ENCODE measurements around the gene BSDC1.

The BSDC1 gene

DNA sequence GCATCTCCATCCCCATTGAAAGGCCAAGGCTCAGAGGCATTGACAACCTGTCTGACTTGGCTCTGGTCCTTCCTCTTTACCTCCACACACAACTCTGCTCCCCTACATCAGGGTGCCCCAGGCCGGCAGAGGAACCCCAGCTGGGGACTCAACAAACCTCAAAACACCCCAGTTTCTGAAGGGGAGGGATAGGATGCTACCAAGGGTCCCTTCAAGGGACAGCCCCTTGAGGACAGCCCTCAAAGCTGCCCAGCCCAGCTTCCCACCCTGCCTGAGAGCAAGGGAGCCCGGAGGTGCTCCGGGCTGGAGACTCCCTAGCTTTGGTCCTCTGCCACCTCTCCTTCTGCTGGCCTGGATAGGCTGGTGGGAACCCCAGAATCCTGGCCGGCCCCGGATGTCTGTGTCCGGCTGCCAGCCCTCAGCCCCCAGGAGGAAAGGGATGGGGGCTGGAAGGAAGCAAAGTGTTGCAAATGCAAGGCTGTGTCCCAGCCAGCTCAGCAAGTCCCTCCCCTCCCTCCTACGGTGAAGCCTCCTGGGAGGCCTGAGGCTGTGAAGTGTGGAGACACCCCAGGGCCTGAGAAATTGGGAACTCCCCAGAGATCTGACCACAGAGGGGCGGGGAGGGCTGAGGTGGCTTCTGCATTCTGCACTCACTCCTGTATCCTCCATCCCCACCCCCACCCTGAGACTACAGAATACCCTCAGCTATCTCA lies 57.1 kb downstream of the BSDC1 start:
- Mint-ChIP-seq H3K27me3 (no peaks in the 10 kb centered on the region), H3K36me3 (ENCODE audit: insufficient read depth) (peaks cover 20% of the 10 kb centered on the region), H3K4me1 (peaks cover 41% of the 10 kb centered on the region), H3K9me3 (no peaks in the 10 kb centered on the region), H3K4me3 (peak overlapping the region; percentile 78), H3K27ac (ENCODE audit: low read depth) (peak overlapping the region; percentile 36)
- DNase-seq (ENCODE audit: low spot score in 2 of 2) = peak in 1 of 2 donors; percentile 58
- ATAC-seq (replicated peaks; ENCODE audit: extremely low read depth, poor library complexity, severe bottlenecking) = peak; percentile 64

GRCh38 chr1:32336591-32336932 lies 57.7 kb downstream of the BSDC1 start:
- Mint-ChIP-seq H3K4me1 (peaks cover 41% of the 10 kb centered on the region), H3K27me3 (no peaks in the 10 kb centered on the region), H3K27ac (ENCODE audit: low read depth) (no peak overlapping the region), H3K36me3 (ENCODE audit: insufficient read depth) (peaks cover 25% of the 10 kb centered on the region), H3K9me3 (no peaks in the 10 kb centered on the region), H3K4me3 (peak overlapping the region; percentile 78)
- ATAC-seq (replicated peaks; ENCODE audit: extremely low read depth, poor library complexity, severe bottlenecking) = no peak
- DNase-seq (ENCODE audit: low spot score in 2 of 2) = no peak

DNA sequence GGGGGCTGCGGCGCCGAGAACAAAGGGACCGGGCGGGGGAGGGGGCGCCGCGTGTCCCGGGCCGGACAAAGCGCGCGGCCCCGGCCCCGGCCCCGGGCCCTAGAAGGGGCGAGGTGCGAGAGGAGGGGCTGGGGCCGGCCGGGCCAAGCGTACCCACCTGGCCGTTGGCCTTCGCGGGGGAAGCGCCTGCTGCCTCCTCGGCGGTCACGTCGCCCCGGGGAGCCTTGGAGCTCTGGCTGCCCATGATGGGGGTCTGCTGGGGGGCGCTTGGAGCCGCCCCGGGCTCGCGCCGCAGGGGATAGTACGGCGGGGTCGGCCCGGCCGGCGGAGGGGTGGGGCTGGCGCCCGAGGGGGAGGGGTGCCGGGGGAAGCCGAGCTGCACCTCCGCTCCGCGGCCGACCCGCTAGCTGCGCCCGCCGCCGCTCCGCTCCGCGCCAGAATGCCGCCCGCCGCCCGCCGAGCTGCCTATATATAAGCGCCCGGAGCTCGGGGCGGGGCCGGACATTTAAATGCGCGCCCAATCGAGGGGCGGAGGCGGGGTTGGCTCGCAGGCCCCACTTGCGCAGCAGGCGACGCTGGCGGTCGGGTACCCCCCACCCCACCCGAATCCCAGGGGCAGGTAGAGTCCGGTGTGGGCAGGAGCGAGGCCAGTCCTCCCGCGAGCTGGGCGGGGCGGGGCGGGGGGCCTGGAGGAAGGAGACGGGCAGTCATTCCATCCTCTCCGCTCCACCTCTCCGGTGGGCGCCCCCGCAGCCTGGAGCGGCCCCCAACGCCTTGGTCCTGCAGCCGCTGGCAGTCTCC lies 58.3 kb downstream of the BSDC1 start, which contains the start of gene MARCKSL1:
Gene MARCKSL1 (minus strand): TSS at position 444 of the 801 bp plus-strand sequence. CDS start 200 bp downstream, at position 244.
- Mint-ChIP-seq H3K4me1 (peaks cover 41% of the 10 kb centered on the region), H3K27ac (ENCODE audit: low read depth) (peak within 1 kb of the TSS; percentile 39), H3K4me3 (peak within 1 kb of the TSS; percentile 80), H3K36me3 (ENCODE audit: insufficient read depth) (peaks cover 29% of the 10 kb centered on the region), H3K27me3 (no peaks in the 10 kb centered on the region), H3K9me3 (no peaks in the 10 kb centered on the region)
- DNase-seq (ENCODE audit: low spot score in 2 of 2) = peak; percentile 75 to 78
- ATAC-seq (replicated peaks; ENCODE audit: extremely low read depth, poor library complexity, severe bottlenecking) = peak; percentile 57

- no peak overlapping the region for H3K27ac Mint-ChIP-seq (ENCODE audit: low read depth)
- DNase-seq (ENCODE audit: low spot score in 2 of 2) (no peak), ATAC-seq (replicated peaks; ENCODE audit: extremely low read depth, poor library complexity, severe bottlenecking) (peak; percentile 15)
- peaks cover 34% of the 10 kb centered on the region for H3K36me3 Mint-ChIP-seq (ENCODE audit: insufficient read depth)
- no peaks in the 10 kb centered on the region for H3K27me3 Mint-ChIP-seq
- H3K9me3 Mint-ChIP-seq = no peaks in the 10 kb centered on the region
- H3K4me1 Mint-ChIP-seq = peaks cover 41% of the 10 kb centered on the region
- peak overlapping the region; percentile 80 for H3K4me3 Mint-ChIP-seq
These were observed 58.8 kb downstream of the BSDC1 start for GRCh38 chr1:32335535-32335789.

GRCh38 chr1:32334864-32335534 lies 59.2 kb downstream of the BSDC1 start:
- ATAC-seq (replicated peaks; ENCODE audit: extremely low read depth, poor library complexity, severe bottlenecking) = peak; percentile 57

DNA sequence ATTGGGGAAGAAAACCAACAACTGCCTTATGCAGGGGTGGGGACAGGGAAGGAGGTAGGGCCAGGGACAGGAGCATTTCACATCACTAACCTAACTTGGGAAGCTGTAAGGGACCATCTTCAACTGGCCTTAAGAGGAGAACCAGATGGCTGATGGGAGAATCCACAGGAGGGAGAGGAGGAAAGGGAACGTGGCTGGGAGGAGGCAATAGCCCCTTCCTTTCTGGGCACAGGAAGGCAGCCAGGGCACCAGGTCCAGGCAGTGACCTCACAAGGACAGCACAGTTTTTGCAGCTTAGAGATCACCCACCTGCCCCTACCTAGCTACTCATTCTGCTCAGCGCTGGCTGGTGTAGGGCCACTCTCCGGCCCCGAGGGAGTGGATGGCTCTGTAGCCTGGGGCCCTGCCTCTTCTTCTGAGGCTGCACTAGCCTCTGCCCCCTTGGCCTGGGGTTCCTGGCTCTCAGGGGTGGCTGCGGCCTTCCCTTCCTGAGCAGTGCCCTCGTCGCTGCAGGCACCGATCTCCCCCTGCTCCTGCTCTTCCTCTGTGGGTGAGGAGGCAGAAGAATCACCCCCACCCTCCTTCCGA lies 59.9 kb downstream of the BSDC1 start:
- peaks cover 38% of the 10 kb centered on the region for H3K36me3 Mint-ChIP-seq (ENCODE audit: insufficient read depth)
- peak overlapping the region; percentile 63 for H3K27ac Mint-ChIP-seq (ENCODE audit: low read depth)
- peak overlapping the region; percentile 80 for H3K4me3 Mint-ChIP-seq
- H3K9me3 Mint-ChIP-seq = no peaks in the 10 kb centered on the region
- DNase-seq (ENCODE audit: low spot score in 2 of 2) (no peak), ATAC-seq (replicated peaks; ENCODE audit: extremely low read depth, poor library complexity, severe bottlenecking) (no peak)
- H3K27me3 Mint-ChIP-seq = no peaks in the 10 kb centered on the region
- peaks cover 49% of the 10 kb centered on the region for H3K4me1 Mint-ChIP-seq

More at GRCh38 chr1:32334864-32335534, 59.2 kb downstream of the BSDC1 start:
- DNase-seq (ENCODE audit: low spot score in 2 of 2) = peak; percentile 44 to 47
- peaks cover 43% of the 10 kb centered on the region for H3K4me1 Mint-ChIP-seq
- peak overlapping the region; percentile 80 for H3K4me3 Mint-ChIP-seq
- H3K9me3 Mint-ChIP-seq = no peaks in the 10 kb centered on the region
- H3K27ac Mint-ChIP-seq (ENCODE audit: low read depth) = peak overlapping the region; percentile 39
- H3K36me3 Mint-ChIP-seq (ENCODE audit: insufficient read depth) = peaks cover 35% of the 10 kb centered on the region
- H3K27me3 Mint-ChIP-seq = no peaks in the 10 kb centered on the region

GRCh38 chr1:32333251-32333963 lies 60.8 kb downstream of the BSDC1 start:
- DNase-seq (ENCODE audit: low spot score in 2 of 2) = no peak
- Mint-ChIP-seq H3K27ac (ENCODE audit: low read depth) (peak overlapping the region; percentile 63), H3K9me3 (no peaks in the 10 kb centered on the region), H3K4me3 (peak overlapping the region; percentile 80), H3K4me1 (peaks cover 47% of the 10 kb centered on the region), H3K27me3 (no peaks in the 10 kb centered on the region), H3K36me3 (ENCODE audit: insufficient read depth) (peaks cover 45% of the 10 kb centered on the region)
- no peak for ATAC-seq (replicated peaks; ENCODE audit: extremely low read depth, poor library complexity, severe bottlenecking)

GRCh38 chr1:32332290-32333079 lies 61.8 kb downstream of the BSDC1 start:
- peaks cover 53% of the 10 kb centered on the region for H3K36me3 Mint-ChIP-seq (ENCODE audit: insufficient read depth)
- no peaks in the 10 kb centered on the region for H3K9me3 Mint-ChIP-seq
- ATAC-seq (replicated peaks; ENCODE audit: extremely low read depth, poor library complexity, severe bottlenecking) = no peak
- H3K27ac Mint-ChIP-seq (ENCODE audit: low read depth) = no peak overlapping the region
- no peak overlapping the region for H3K4me3 Mint-ChIP-seq
- peaks cover 38% of the 10 kb centered on the region for H3K4me1 Mint-ChIP-seq
- no peaks in the 10 kb centered on the region for H3K27me3 Mint-ChIP-seq
- DNase-seq (ENCODE audit: low spot score in 2 of 2) = no peak

DNA sequence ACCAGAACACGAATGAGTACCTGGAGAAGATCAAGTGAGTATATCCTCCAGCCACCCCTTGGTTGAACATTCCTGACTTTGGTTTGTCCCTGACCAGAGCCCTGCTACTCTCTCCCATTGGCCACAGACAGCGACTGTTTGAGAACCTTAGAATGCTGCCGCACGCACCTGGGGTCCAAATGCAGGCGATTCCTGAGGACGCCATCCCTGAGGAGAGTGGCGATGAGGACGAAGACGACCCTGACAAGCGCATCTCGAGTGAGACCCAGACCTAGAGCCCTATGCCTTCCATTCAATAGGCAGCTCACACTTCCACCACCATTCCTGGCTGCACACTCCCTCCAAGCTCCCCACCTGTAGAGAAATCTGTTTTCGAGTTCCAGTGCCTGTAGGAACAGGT lies 62.7 kb downstream of the BSDC1 start:
- Mint-ChIP-seq H3K27ac (ENCODE audit: low read depth) (no peak overlapping the region), H3K9me3 (no peaks in the 10 kb centered on the region), H3K27me3 (no peaks in the 10 kb centered on the region), H3K4me3 (no peak overlapping the region), H3K4me1 (peaks cover 29% of the 10 kb centered on the region), H3K36me3 (ENCODE audit: insufficient read depth) (peaks cover 52% of the 10 kb centered on the region)
- no peak for ATAC-seq (replicated peaks; ENCODE audit: extremely low read depth, poor library complexity, severe bottlenecking)
- DNase-seq (ENCODE audit: low spot score in 2 of 2) = no peak

- Mint-ChIP-seq H3K27ac (ENCODE audit: low read depth) (no peak overlapping the region), H3K4me3 (no peak overlapping the region), H3K9me3 (no peaks in the 10 kb centered on the region), H3K36me3 (ENCODE audit: insufficient read depth) (peaks cover 58% of the 10 kb centered on the region), H3K4me1 (peaks cover 29% of the 10 kb centered on the region), H3K27me3 (no peaks in the 10 kb centered on the region)
- ATAC-seq (replicated peaks; ENCODE audit: extremely low read depth, poor library complexity, severe bottlenecking) (no peak), DNase-seq (ENCODE audit: low spot score in 2 of 2) (no peak)
These were observed 63.6 kb downstream of the BSDC1 start for GRCh38 chr1:32330558-32331151.

DNA sequence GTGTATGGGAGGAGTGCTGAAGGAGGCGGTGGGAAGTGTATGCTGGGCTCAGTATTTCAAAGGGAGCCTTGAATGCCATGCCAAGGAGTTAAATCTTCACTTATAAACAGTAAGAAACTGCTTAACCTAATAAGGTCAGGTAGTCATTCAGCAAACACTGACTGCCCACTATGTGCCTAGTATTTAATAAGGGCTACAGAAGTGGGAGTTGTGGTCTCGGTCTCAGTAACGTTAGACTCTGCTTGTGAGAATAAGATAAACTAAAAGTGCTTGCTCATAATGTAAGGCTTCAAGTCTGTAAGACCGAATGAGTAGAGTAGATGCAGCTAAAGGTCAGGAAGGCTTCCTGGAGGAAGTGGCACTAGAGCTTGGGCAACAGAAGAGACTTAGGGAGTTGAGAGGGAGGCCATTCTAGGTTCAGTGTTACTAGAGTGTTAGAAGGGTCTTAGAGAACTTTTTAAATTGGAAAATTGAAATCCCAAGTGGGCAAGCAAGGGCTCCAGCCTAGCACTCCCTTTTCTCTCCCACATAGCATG lies 64.2 kb downstream of the BSDC1 start:
- DNase-seq (ENCODE audit: low spot score in 2 of 2) = no peak
- H3K4me3 Mint-ChIP-seq = no peak overlapping the region
- H3K27me3 Mint-ChIP-seq = no peaks in the 10 kb centered on the region
- peaks cover 64% of the 10 kb centered on the region for H3K36me3 Mint-ChIP-seq (ENCODE audit: insufficient read depth)
- H3K4me1 Mint-ChIP-seq = peaks cover 26% of the 10 kb centered on the region
- H3K27ac Mint-ChIP-seq (ENCODE audit: low read depth) = no peak overlapping the region
- H3K9me3 Mint-ChIP-seq = no peaks in the 10 kb centered on the region
- ATAC-seq (replicated peaks; ENCODE audit: extremely low read depth, poor library complexity, severe bottlenecking) = no peak
